ENCODE data around the gene WDR19.

WDR19 gene

GRCh38 chr4:39201963-39202362 lies 19.6 kb downstream of the WDR19 start:
- H3K4me3 Mint-ChIP-seq = no peak overlapping the region
- H3K27ac Mint-ChIP-seq = no peak overlapping the region
- no peaks in the 10 kb centered on the region for H3K9me3 Mint-ChIP-seq
- ATAC-seq = no peak
- H3K27me3 Mint-ChIP-seq = no peaks in the 10 kb centered on the region
- no peaks in the 10 kb centered on the region for H3K4me1 Mint-ChIP-seq
- H3K36me3 Mint-ChIP-seq (ENCODE audit: low read depth) = peaks cover 13% of the 10 kb centered on the region
- DNase-seq = no peak

- Mint-ChIP-seq H3K4me3 (no peak overlapping the region), H3K27ac (no peak overlapping the region), H3K9me3 (no peaks in the 10 kb centered on the region), H3K4me1 (no peaks in the 10 kb centered on the region), H3K36me3 (ENCODE audit: low read depth) (peaks cover 18% of the 10 kb centered on the region), H3K27me3 (no peaks in the 10 kb centered on the region)
- no peak for DNase-seq
- ATAC-seq = no peak
Observed at GRCh38 chr4:39204543-39204942, 22.2 kb downstream of the WDR19 start.

GRCh38 chr4:39205000-39205399 lies 22.7 kb downstream of the WDR19 start:
- Mint-ChIP-seq H3K36me3 (ENCODE audit: low read depth) (peaks cover 18% of the 10 kb centered on the region), H3K9me3 (no peaks in the 10 kb centered on the region), H3K4me3 (no peak overlapping the region), H3K4me1 (no peaks in the 10 kb centered on the region), H3K27ac (no peak overlapping the region), H3K27me3 (no peaks in the 10 kb centered on the region)
- DNase-seq (no peak), ATAC-seq (no peak)

- H3K36me3 Mint-ChIP-seq (ENCODE audit: low read depth) = peaks cover 18% of the 10 kb centered on the region
- no peaks in the 10 kb centered on the region for H3K4me1 Mint-ChIP-seq
- ATAC-seq = no peak
- H3K27me3 Mint-ChIP-seq = no peaks in the 10 kb centered on the region
- no peak for DNase-seq
- no peak overlapping the region for H3K27ac Mint-ChIP-seq
- H3K9me3 Mint-ChIP-seq = no peaks in the 10 kb centered on the region
- no peak overlapping the region for H3K4me3 Mint-ChIP-seq
Observed at GRCh38 chr4:39205476-39205875, 23.1 kb downstream of the WDR19 start.

- H3K4me3 Mint-ChIP-seq = no peak overlapping the region
- H3K4me1 Mint-ChIP-seq = no peaks in the 10 kb centered on the region
- no peaks in the 10 kb centered on the region for H3K9me3 Mint-ChIP-seq
- H3K27ac Mint-ChIP-seq = no peak overlapping the region
- ATAC-seq (no peak), DNase-seq (no peak)
- H3K27me3 Mint-ChIP-seq = no peaks in the 10 kb centered on the region
- H3K36me3 Mint-ChIP-seq (ENCODE audit: low read depth) = peaks cover 4% of the 10 kb centered on the region
Observed at GRCh38 chr4:39227906-39228305, 45.6 kb downstream of the WDR19 start.

GRCh38 chr4:39228377-39228776 lies 46.0 kb downstream of the WDR19 start:
- no peaks in the 10 kb centered on the region for H3K4me1 Mint-ChIP-seq
- H3K9me3 Mint-ChIP-seq = no peaks in the 10 kb centered on the region
- no peak for ATAC-seq
- no peaks in the 10 kb centered on the region for H3K27me3 Mint-ChIP-seq
- no peak overlapping the region for H3K27ac Mint-ChIP-seq
- H3K36me3 Mint-ChIP-seq (ENCODE audit: low read depth) = peaks cover 4% of the 10 kb centered on the region
- DNase-seq = no peak
- H3K4me3 Mint-ChIP-seq = no peak overlapping the region

- Mint-ChIP-seq H3K27ac (no peak overlapping the region), H3K9me3 (no peaks in the 10 kb centered on the region), H3K36me3 (ENCODE audit: low read depth) (peaks cover 6% of the 10 kb centered on the region), H3K27me3 (no peaks in the 10 kb centered on the region), H3K4me3 (no peak overlapping the region), H3K4me1 (no peaks in the 10 kb centered on the region)
- ATAC-seq = no peak
- DNase-seq = no peak
Observed at GRCh38 chr4:39230462-39230861, 48.1 kb downstream of the WDR19 start.

GRCh38 chr4:39231660-39232059 lies 49.3 kb downstream of the WDR19 start:
- H3K4me1 Mint-ChIP-seq = no peaks in the 10 kb centered on the region
- DNase-seq (no peak), ATAC-seq (no peak)
- H3K36me3 Mint-ChIP-seq (ENCODE audit: low read depth) = peaks cover 13% of the 10 kb centered on the region
- no peak overlapping the region for H3K4me3 Mint-ChIP-seq
- H3K27me3 Mint-ChIP-seq = no peaks in the 10 kb centered on the region
- H3K9me3 Mint-ChIP-seq = no peaks in the 10 kb centered on the region
- no peak overlapping the region for H3K27ac Mint-ChIP-seq

GRCh38 chr4:39232100-39232499 lies 49.8 kb downstream of the WDR19 start:
- no peak overlapping the region for H3K4me3 Mint-ChIP-seq
- peaks cover 13% of the 10 kb centered on the region for H3K36me3 Mint-ChIP-seq (ENCODE audit: low read depth)
- H3K4me1 Mint-ChIP-seq = no peaks in the 10 kb centered on the region
- no peak for DNase-seq
- H3K9me3 Mint-ChIP-seq = no peaks in the 10 kb centered on the region
- ATAC-seq = no peak
- no peaks in the 10 kb centered on the region for H3K27me3 Mint-ChIP-seq
- H3K27ac Mint-ChIP-seq = no peak overlapping the region

GRCh38 chr4:39233114-39233513 lies 50.8 kb downstream of the WDR19 start:
- Mint-ChIP-seq H3K9me3 (no peaks in the 10 kb centered on the region), H3K36me3 (ENCODE audit: low read depth) (peaks cover 13% of the 10 kb centered on the region), H3K27me3 (no peaks in the 10 kb centered on the region), H3K4me1 (no peaks in the 10 kb centered on the region), H3K27ac (no peak overlapping the region), H3K4me3 (no peak overlapping the region)
- DNase-seq = no peak
- no peak for ATAC-seq

- Mint-ChIP-seq H3K36me3 (ENCODE audit: low read depth) (peaks cover 11% of the 10 kb centered on the region), H3K4me3 (no peak overlapping the region), H3K4me1 (no peaks in the 10 kb centered on the region), H3K27me3 (no peaks in the 10 kb centered on the region), H3K27ac (no peak overlapping the region), H3K9me3 (no peaks in the 10 kb centered on the region)
- ATAC-seq (no peak), DNase-seq (no peak)
Observed at GRCh38 chr4:39233783-39234182, 51.5 kb downstream of the WDR19 start.

- no peaks in the 10 kb centered on the region for H3K27me3 Mint-ChIP-seq
- no peaks in the 10 kb centered on the region for H3K4me1 Mint-ChIP-seq
- no peak overlapping the region for H3K27ac Mint-ChIP-seq
- H3K36me3 Mint-ChIP-seq (ENCODE audit: low read depth) = peaks cover 9% of the 10 kb centered on the region
- no peak overlapping the region for H3K4me3 Mint-ChIP-seq
- H3K9me3 Mint-ChIP-seq = no peaks in the 10 kb centered on the region
- ATAC-seq = no peak
- DNase-seq = no peak
Observed at GRCh38 chr4:39235021-39235420, 52.7 kb downstream of the WDR19 start.

- no peaks in the 10 kb centered on the region for H3K27me3 Mint-ChIP-seq
- peaks cover 9% of the 10 kb centered on the region for H3K36me3 Mint-ChIP-seq (ENCODE audit: low read depth)
- H3K4me1 Mint-ChIP-seq = no peaks in the 10 kb centered on the region
- H3K9me3 Mint-ChIP-seq = no peaks in the 10 kb centered on the region
- no peak overlapping the region for H3K27ac Mint-ChIP-seq
- no peak for DNase-seq
- ATAC-seq = no peak
- no peak overlapping the region for H3K4me3 Mint-ChIP-seq
Observed at GRCh38 chr4:39235696-39236095, 53.4 kb downstream of the WDR19 start.

GRCh38 chr4:39237179-39237578 lies 54.9 kb downstream of the WDR19 start:
- no peak for DNase-seq
- Mint-ChIP-seq H3K27me3 (no peaks in the 10 kb centered on the region), H3K9me3 (no peaks in the 10 kb centered on the region), H3K36me3 (ENCODE audit: low read depth) (peaks cover 9% of the 10 kb centered on the region), H3K4me3 (no peak overlapping the region), H3K27ac (no peak overlapping the region), H3K4me1 (no peaks in the 10 kb centered on the region)
- ATAC-seq = no peak

- Mint-ChIP-seq H3K4me1 (no peaks in the 10 kb centered on the region), H3K27me3 (no peaks in the 10 kb centered on the region), H3K36me3 (ENCODE audit: low read depth) (peaks cover 18% of the 10 kb centered on the region), H3K4me3 (no peak overlapping the region), H3K27ac (no peak overlapping the region), H3K9me3 (no peaks in the 10 kb centered on the region)
- DNase-seq (no peak), ATAC-seq (no peak)
Observed at GRCh38 chr4:39243462-39243861, 61.1 kb downstream of the WDR19 start.

- ATAC-seq (no peak), DNase-seq (no peak)
- no peaks in the 10 kb centered on the region for H3K9me3 Mint-ChIP-seq
- H3K27ac Mint-ChIP-seq = no peak overlapping the region
- H3K36me3 Mint-ChIP-seq (ENCODE audit: low read depth) = peaks cover 13% of the 10 kb centered on the region
- no peaks in the 10 kb centered on the region for H3K4me1 Mint-ChIP-seq
- no peak overlapping the region for H3K4me3 Mint-ChIP-seq
- H3K27me3 Mint-ChIP-seq = no peaks in the 10 kb centered on the region
Observed at GRCh38 chr4:39255266-39255665, 72.9 kb downstream of the WDR19 start.

All from activated naive CD8-positive, alpha-beta T cell treated with anti-CD3 and anti-CD28 coated beads, Interleukin-2, amount 50 U/mL, for 24 hours (primary cell).